Ascending aorta (tissue), 2 donors: ENCODE measurements around the gene MYO1F. TPM values are rescaled to one million over a fixed set of nuclear protein-coding genes. Genes with fewer than 3 reads are reported as not detected.

Experiments
- DNase-seq, 2 donors: peaks; one replicate each; pipeline ENCODE4 v3.0.0-alpha.2; 2019; ENCODE audit warnings: low spot score in 2 of 2
- H3K27ac ChIP-seq, 2 donors: fragments of 200-600 bp; sonication (generic); one replicate each; pipeline ENCODE4 v1.5.1; 2016 to 2017; ENCODE audit warnings: mild to moderate bottlenecking in 1 of 2
- H3K27me3 ChIP-seq: fragments of 200-600 bp; sonication (generic); one replicate; pipeline ENCODE4 v1.5.1; 2017
- H3K36me3 ChIP-seq, 2 donors: fragments of 200-600 bp; sonication (generic); one replicate each; pipeline ENCODE4 v1.5.1; 2016
- H3K4me1 ChIP-seq, 2 donors: fragments of 200-600 bp; sonication (generic); one replicate each; pipeline ENCODE4 v1.5.1; 2016 to 2017; ENCODE audit warnings: mild to moderate bottlenecking in 1 of 2
- H3K4me3 ChIP-seq, 2 donors: fragments of 200-600 bp; sonication (generic); one replicate each; pipeline ENCODE4 v1.5.1; 2016 to 2017; ENCODE audit warnings: mild to moderate bottlenecking in 1 of 2
- H3K9me3 ChIP-seq, 2 donors: fragments of 200-600 bp; sonication (generic); one replicate each; pipeline ENCODE4 v1.5.1; 2016
- intact Hi-C: fragments of 100-400 bp; cut with DNase I; formaldehyde crosslinking; loops from one replicate; pipeline ENCODE4 v1.15.1; 2023
- total RNA-seq: library from RNA; depleted of rRNA; stranded (reverse); fragments of >200 nt; gene quantifications from one replicate; pipeline ENCODE4 v1.1.0, GENCODE V29; 2016
- TF ChIP-seq, protein P1 (sequence below), 3 experiments: fragments of 200-600 bp in 2 of 3; fragments of 450-650 bp in 1 of 3; sonication (generic) in 2 of 3; IDR thresholded peaks; one replicate each; pipeline ENCODE4 v1.5.1; 2016 to 2019; ENCODE audit warnings: antibody characterized with exemption in 3 of 3, mild to moderate bottlenecking in 1 of 3, moderate library complexity in 1 of 3

MYO1F gene
- total RNA-seq, 1 donor from 2014 or later, result 5.0 TPM

GRCh38 chr19:8510589-8511115 is 66.6 kb downstream of the MYO1F start:
- DNase-seq, result no peak
- intact Hi-C loops, result loop anchor here (10.0 kb wide), 1 partner anchor 586 kb away; the partner anchor contains the start of genes CTXN1 and SNAPC2
- no peaks in the 10 kb centered on the region for H3K27me3 ChIP-seq
- no peak overlapping the region for H3K27ac ChIP-seq
- no peak overlapping the region for H3K4me3 ChIP-seq
- H3K4me1 ChIP-seq, result peaks cover 11 to 15% of the 10 kb centered on the region in 2 donors
- peaks cover 0 to 13% of the 10 kb centered on the region in 2 donors for H3K36me3 ChIP-seq
- TF ChIP-seq, protein P1, sequence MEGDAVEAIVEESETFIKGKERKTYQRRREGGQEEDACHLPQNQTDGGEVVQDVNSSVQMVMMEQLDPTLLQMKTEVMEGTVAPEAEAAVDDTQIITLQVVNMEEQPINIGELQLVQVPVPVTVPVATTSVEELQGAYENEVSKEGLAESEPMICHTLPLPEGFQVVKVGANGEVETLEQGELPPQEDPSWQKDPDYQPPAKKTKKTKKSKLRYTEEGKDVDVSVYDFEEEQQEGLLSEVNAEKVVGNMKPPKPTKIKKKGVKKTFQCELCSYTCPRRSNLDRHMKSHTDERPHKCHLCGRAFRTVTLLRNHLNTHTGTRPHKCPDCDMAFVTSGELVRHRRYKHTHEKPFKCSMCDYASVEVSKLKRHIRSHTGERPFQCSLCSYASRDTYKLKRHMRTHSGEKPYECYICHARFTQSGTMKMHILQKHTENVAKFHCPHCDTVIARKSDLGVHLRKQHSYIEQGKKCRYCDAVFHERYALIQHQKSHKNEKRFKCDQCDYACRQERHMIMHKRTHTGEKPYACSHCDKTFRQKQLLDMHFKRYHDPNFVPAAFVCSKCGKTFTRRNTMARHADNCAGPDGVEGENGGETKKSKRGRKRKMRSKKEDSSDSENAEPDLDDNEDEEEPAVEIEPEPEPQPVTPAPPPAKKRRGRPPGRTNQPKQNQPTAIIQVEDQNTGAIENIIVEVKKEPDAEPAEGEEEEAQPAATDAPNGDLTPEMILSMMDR (IDR thresholded peaks at IDR 0.05), result no peak
- H3K9me3 ChIP-seq, result no peaks in the 10 kb centered on the region

GRCh38 chr19:8506402-8506957 is 70.8 kb downstream of the MYO1F start:
- DNase-seq, result no peak
- TF ChIP-seq, protein P1 (IDR thresholded peaks at IDR 0.05), result no peak
- Histone ChIP-seq H3K9me3 (no peaks in the 10 kb centered on the region), H3K4me1 (peaks cover 7 to 10% of the 10 kb centered on the region in 2 donors), H3K27me3 (no peaks in the 10 kb centered on the region), H3K36me3 (peaks cover 0 to 11% of the 10 kb centered on the region in 2 donors), H3K27ac (no peak overlapping the region), H3K4me3 (peak overlapping the region; percentile 61 to 80)
- intact Hi-C loops, result loop anchor here (1.0 to 2.0 kb wide), 2 partner anchors 93 to 152 kb away; partner anchors contain the start of gene MARCHF2

- intact Hi-C loops, result loop anchor here (1.0 to 2.0 kb wide), 2 partner anchors 93 to 151 kb away; partner anchors contain the start of gene MARCHF2
- TF ChIP-seq, protein P1 (IDR thresholded peaks at IDR 0.05), result peak; percentile 73 to 91 (median 80)
These were observed 71.4 kb downstream of the MYO1F start for GRCh38 chr19:8505680-8506401.

DNA sequence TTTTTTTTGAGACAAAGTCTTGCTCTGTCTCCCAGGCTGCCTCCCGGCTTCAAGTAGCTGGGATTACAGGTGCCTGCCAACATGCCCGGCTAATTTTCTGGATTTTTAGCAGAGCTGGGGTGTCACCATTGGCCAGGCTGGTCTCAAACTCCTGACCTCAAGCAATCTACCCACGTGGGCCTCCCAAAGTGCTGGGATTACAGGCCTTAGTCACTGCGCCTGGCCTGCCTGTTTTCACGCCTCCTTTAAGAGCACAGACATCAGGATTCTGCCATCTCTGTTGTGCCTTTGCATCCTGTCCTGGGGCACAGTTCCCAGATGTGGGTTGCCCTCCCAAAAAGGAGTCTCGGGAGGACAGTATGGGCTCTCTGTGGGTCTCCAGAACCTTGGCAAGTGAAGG is 72.3 kb downstream of the MYO1F start:
- H3K4me1 ChIP-seq, result peaks cover 7 to 10% of the 10 kb centered on the region in 2 donors
- H3K4me3 ChIP-seq, result no peak overlapping the region
- H3K27me3 ChIP-seq, result no peaks in the 10 kb centered on the region
- no peak for DNase-seq
- TF ChIP-seq, protein P1 (IDR thresholded peaks at IDR 0.05), result no peak
- no peaks in the 10 kb centered on the region for H3K9me3 ChIP-seq
- H3K36me3 ChIP-seq, result peaks cover 0 to 5% of the 10 kb centered on the region in 2 donors
- intact Hi-C loops, result no loop called here
- H3K27ac ChIP-seq, result no peak overlapping the region

More at GRCh38 chr19:8505680-8506401, 71.4 kb downstream of the MYO1F start:
- Histone ChIP-seq H3K4me3 (peak overlapping the region; percentile 61 to 80), H3K27ac (no peak overlapping the region), H3K27me3 (no peaks in the 10 kb centered on the region), H3K4me1 (peaks cover 7 to 10% of the 10 kb centered on the region in 2 donors), H3K9me3 (no peaks in the 10 kb centered on the region), H3K36me3 (peaks cover 0 to 5% of the 10 kb centered on the region in 2 donors)
- peak in 1 of 2 donors; percentile 87 for DNase-seq

GRCh38 chr19:8504171-8504570 is 73.1 kb downstream of the MYO1F start:
- H3K4me1 ChIP-seq, result peaks cover 7 to 10% of the 10 kb centered on the region in 2 donors
- TF ChIP-seq, protein P1 (IDR thresholded peaks at IDR 0.05), result no peak
- intact Hi-C loops, result no loop called here
- H3K4me3 ChIP-seq, result no peak overlapping the region
- no peaks in the 10 kb centered on the region for H3K27me3 ChIP-seq
- H3K27ac ChIP-seq, result no peak overlapping the region
- H3K9me3 ChIP-seq, result no peaks in the 10 kb centered on the region
- no peaks in the 10 kb centered on the region for H3K36me3 ChIP-seq
- no peak for DNase-seq
